ENCODE results near the gene CXCL1. TPM values are rescaled to one million over a fixed set of nuclear protein-coding genes. Genes with fewer than 3 reads are reported as not detected.

Gene CXCL1
- total and polyA plus RNA-seq, 4 donors = 43.5 to 445 (median 50.6) TPM

DNA sequence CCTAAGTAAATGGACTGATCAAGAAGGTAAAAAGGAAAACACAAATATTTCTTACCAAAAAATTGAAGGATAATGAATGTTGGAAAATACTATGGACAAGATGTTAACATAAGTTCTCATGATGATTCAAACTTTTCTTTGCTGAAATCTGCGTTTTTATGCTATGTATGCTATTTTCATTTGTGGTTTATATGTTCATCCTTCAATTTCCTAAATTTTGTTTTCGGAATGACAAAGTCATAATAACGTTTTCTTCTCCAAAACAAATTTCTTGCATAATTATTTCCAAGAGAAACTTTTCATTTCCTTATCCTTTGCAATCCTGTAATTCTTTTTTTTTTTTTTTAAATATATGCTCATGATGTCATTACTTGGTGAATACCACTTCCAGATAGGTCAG is 8.3 kb upstream of the CXCL1 start:
- Histone ChIP-seq H3K4me3 (no peak overlapping the region), H3K27me3 (ENCODE audit: control insufficient read depth in 3 of 3, insufficient read depth in 3 of 3, low read length in 2 of 3) (no peaks in the 10 kb centered on the region), H3K9me3 (ENCODE audit: control insufficient read depth in 4 of 4, insufficient read depth in 3 of 4, low read length in 3 of 4) (no peaks in the 10 kb centered on the region), H3K9ac (ENCODE audit: insufficient read depth in 1 of 2, low read length in 2 of 2) (no peak overlapping the region), H3K36me3 (ENCODE audit: control insufficient read depth in 4 of 4, insufficient read depth in 4 of 4, low read length in 4 of 4) (no peaks in the 10 kb centered on the region), H3K27ac (ENCODE audit: low read depth in 1 of 2, low read length in 1 of 2) (no peak overlapping the region), H3K4me1 (ENCODE audit: control insufficient read depth in 5 of 5, insufficient read depth in 5 of 5, low read length in 5 of 5) (peaks cover 0 to 8% (median 0%) of the 10 kb centered on the region in 5 donors)
- DNase-seq = no peak
- TF ChIP-seq, protein P1, sequence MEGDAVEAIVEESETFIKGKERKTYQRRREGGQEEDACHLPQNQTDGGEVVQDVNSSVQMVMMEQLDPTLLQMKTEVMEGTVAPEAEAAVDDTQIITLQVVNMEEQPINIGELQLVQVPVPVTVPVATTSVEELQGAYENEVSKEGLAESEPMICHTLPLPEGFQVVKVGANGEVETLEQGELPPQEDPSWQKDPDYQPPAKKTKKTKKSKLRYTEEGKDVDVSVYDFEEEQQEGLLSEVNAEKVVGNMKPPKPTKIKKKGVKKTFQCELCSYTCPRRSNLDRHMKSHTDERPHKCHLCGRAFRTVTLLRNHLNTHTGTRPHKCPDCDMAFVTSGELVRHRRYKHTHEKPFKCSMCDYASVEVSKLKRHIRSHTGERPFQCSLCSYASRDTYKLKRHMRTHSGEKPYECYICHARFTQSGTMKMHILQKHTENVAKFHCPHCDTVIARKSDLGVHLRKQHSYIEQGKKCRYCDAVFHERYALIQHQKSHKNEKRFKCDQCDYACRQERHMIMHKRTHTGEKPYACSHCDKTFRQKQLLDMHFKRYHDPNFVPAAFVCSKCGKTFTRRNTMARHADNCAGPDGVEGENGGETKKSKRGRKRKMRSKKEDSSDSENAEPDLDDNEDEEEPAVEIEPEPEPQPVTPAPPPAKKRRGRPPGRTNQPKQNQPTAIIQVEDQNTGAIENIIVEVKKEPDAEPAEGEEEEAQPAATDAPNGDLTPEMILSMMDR (IDR thresholded peaks at IDR 0.05; ENCODE audit: control extremely low read depth, extremely low read depth) = no peak
- no peak for ATAC-seq (ENCODE audit: insufficient read depth, low FRiP score)
- 72 to 80% methylated on average over 3 of the region's 3 CpGs for WGBS, 2 donors

DNA sequence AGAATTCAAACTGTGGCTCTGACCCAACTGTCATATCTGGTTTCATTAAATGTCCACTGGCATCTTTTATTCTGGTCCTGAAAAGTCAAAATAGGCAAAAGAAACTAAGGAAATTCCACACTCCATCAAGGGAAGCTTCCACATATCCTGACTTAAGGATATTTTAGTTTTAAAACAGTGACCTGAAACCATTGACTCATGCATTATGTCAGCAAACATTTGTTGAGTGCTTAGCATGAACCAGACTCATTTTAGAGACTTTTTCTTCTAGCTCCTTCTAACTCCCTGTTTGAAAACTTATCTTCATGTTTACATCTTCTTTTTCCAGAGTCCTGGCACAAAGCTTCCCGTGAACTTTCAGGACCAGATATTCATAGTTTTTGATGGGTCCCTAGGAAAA is 6.9 kb upstream of the CXCL1 start:
- Histone ChIP-seq H3K4me1 (ENCODE audit: control insufficient read depth in 5 of 5, insufficient read depth in 5 of 5, low read length in 5 of 5) (peaks cover 0 to 8% (median 0%) of the 10 kb centered on the region in 5 donors), H3K27ac (ENCODE audit: low read depth in 1 of 2, low read length in 1 of 2) (no peak overlapping the region), H3K4me3 (no peak overlapping the region), H3K27me3 (ENCODE audit: control insufficient read depth in 3 of 3, insufficient read depth in 3 of 3, low read length in 2 of 3) (peaks cover 0 to 1% (median 0%) of the 10 kb centered on the region in 3 donors), H3K9me3 (ENCODE audit: control insufficient read depth in 4 of 4, insufficient read depth in 3 of 4, low read length in 3 of 4) (no peaks in the 10 kb centered on the region), H3K36me3 (ENCODE audit: control insufficient read depth in 4 of 4, insufficient read depth in 4 of 4, low read length in 4 of 4) (no peaks in the 10 kb centered on the region), H3K9ac (ENCODE audit: insufficient read depth in 1 of 2, low read length in 2 of 2) (no peak overlapping the region)
- ATAC-seq (ENCODE audit: insufficient read depth, low FRiP score) = no peak
- WGBS, 2 donors = 85 to 100% methylated on average over 1 of the region's 1 CpG
- TF ChIP-seq, protein P1 (IDR thresholded peaks at IDR 0.05; ENCODE audit: control extremely low read depth, extremely low read depth) = no peak
- no peak for DNase-seq

DNA sequence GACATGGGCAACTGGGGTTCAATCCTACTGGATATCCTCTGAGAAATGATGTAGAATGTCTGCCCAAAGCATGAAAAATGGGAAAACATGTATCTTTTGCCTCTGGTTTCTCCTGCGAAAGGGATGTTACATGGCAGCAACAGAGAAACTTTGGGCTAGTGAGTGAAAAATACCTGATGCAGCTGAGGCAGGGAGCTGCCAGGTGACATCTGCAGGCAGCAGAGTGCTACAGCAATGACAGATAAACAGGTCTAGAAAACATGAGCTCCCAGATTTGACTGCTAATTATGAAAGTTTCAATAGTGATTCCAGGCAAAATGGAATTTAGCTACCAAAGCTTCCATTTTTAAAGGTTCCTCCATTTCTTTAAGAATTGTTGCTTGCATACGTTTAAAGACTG is 4.8 kb upstream of the CXCL1 start:
- Histone ChIP-seq H3K4me1 (ENCODE audit: control insufficient read depth in 5 of 5, insufficient read depth in 5 of 5, low read length in 5 of 5) (peaks cover 0 to 18% (median 0%) of the 10 kb centered on the region in 5 donors), H3K4me3 (no peak overlapping the region), H3K9me3 (ENCODE audit: control insufficient read depth in 4 of 4, insufficient read depth in 3 of 4, low read length in 3 of 4) (no peaks in the 10 kb centered on the region), H3K27ac (ENCODE audit: low read depth in 1 of 2, low read length in 1 of 2) (no peak overlapping the region), H3K9ac (ENCODE audit: insufficient read depth in 1 of 2, low read length in 2 of 2) (no peak overlapping the region), H3K36me3 (ENCODE audit: control insufficient read depth in 4 of 4, insufficient read depth in 4 of 4, low read length in 4 of 4) (no peaks in the 10 kb centered on the region), H3K27me3 (ENCODE audit: control insufficient read depth in 3 of 3, insufficient read depth in 3 of 3, low read length in 2 of 3) (peaks cover 0 to 4% (median 0%) of the 10 kb centered on the region in 3 donors)
- WGBS, 2 donors = 81 to 86% methylated on average over 2 of the region's 2 CpGs
- ATAC-seq (ENCODE audit: insufficient read depth, low FRiP score) (no peak), DNase-seq (no peak)
- TF ChIP-seq, protein P1 (IDR thresholded peaks at IDR 0.05; ENCODE audit: control extremely low read depth, extremely low read depth) = peak; percentile 8

DNA sequence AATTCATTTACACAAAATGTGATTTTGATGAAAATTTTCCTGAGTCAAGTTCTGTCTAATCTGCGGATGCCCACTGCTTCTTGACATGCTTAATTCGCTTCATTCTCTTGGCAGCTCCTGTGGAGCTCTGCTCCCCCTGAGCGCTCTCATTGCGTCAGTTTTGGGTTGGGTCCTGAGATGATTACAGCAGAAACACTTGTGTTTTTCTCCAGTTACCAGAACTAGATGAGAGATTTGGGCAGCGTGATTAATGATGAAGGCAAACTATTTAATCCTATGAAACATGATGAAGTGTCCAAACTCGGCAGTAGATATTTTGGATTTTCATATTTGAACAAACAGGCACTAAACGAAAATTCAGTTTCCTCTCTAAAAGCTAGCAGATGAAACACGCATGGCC is 4.2 kb upstream of the CXCL1 start:
- TF ChIP-seq, protein P1 (IDR thresholded peaks at IDR 0.05; ENCODE audit: control extremely low read depth, extremely low read depth) = no peak
- H3K9ac ChIP-seq (ENCODE audit: insufficient read depth in 1 of 2, low read length in 2 of 2) = no peak overlapping the region
- DNase-seq = no peak
- H3K36me3 ChIP-seq (ENCODE audit: control insufficient read depth in 4 of 4, insufficient read depth in 4 of 4, low read length in 4 of 4) = no peaks in the 10 kb centered on the region
- WGBS, 2 donors = 74 to 84% methylated on average over 8 of the region's 8 CpGs
- H3K4me1 ChIP-seq (ENCODE audit: control insufficient read depth in 5 of 5, insufficient read depth in 5 of 5, low read length in 5 of 5) = peaks cover 0 to 19% (median 0%) of the 10 kb centered on the region in 5 donors
- no peak overlapping the region for H3K4me3 ChIP-seq
- peaks cover 0 to 9% (median 3%) of the 10 kb centered on the region in 3 donors for H3K27me3 ChIP-seq (ENCODE audit: control insufficient read depth in 3 of 3, insufficient read depth in 3 of 3, low read length in 2 of 3)
- no peaks in the 10 kb centered on the region for H3K9me3 ChIP-seq (ENCODE audit: control insufficient read depth in 4 of 4, insufficient read depth in 3 of 4, low read length in 3 of 4)
- H3K27ac ChIP-seq (ENCODE audit: low read depth in 1 of 2, low read length in 1 of 2) = no peak overlapping the region
- no peak for ATAC-seq (ENCODE audit: insufficient read depth, low FRiP score)
